ENCODE measurements around the gene ST3GAL3. TPM values are rescaled to one million over a fixed set of nuclear protein-coding genes. Genes with fewer than 3 reads are reported as not detected.

Gene ST3GAL3
- total and polyA plus RNA-seq, 2 experiments from 2014 or later, result 4.5 to 7.0 TPM

DNA sequence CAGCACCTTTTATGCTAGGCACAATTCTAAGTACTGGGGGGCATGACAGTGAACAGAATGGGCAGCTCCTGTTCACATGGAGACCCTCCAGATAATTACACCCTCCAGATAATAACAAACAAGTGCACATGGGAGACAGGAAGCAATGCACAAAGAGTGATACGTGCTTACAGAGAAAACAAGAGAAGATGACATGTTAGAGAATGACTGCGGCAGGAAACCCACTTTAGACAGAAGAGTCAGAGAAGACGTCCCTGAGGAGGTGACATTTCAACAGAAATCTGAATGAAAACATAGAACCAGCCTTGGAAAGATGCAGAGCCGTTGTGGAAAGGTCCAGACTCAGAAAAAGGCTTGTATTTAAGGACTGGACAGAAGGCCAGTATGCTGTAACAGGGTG lies 171.5 kb downstream of the ST3GAL3 start (continued):
- TF ChIP-seq, protein P1, sequence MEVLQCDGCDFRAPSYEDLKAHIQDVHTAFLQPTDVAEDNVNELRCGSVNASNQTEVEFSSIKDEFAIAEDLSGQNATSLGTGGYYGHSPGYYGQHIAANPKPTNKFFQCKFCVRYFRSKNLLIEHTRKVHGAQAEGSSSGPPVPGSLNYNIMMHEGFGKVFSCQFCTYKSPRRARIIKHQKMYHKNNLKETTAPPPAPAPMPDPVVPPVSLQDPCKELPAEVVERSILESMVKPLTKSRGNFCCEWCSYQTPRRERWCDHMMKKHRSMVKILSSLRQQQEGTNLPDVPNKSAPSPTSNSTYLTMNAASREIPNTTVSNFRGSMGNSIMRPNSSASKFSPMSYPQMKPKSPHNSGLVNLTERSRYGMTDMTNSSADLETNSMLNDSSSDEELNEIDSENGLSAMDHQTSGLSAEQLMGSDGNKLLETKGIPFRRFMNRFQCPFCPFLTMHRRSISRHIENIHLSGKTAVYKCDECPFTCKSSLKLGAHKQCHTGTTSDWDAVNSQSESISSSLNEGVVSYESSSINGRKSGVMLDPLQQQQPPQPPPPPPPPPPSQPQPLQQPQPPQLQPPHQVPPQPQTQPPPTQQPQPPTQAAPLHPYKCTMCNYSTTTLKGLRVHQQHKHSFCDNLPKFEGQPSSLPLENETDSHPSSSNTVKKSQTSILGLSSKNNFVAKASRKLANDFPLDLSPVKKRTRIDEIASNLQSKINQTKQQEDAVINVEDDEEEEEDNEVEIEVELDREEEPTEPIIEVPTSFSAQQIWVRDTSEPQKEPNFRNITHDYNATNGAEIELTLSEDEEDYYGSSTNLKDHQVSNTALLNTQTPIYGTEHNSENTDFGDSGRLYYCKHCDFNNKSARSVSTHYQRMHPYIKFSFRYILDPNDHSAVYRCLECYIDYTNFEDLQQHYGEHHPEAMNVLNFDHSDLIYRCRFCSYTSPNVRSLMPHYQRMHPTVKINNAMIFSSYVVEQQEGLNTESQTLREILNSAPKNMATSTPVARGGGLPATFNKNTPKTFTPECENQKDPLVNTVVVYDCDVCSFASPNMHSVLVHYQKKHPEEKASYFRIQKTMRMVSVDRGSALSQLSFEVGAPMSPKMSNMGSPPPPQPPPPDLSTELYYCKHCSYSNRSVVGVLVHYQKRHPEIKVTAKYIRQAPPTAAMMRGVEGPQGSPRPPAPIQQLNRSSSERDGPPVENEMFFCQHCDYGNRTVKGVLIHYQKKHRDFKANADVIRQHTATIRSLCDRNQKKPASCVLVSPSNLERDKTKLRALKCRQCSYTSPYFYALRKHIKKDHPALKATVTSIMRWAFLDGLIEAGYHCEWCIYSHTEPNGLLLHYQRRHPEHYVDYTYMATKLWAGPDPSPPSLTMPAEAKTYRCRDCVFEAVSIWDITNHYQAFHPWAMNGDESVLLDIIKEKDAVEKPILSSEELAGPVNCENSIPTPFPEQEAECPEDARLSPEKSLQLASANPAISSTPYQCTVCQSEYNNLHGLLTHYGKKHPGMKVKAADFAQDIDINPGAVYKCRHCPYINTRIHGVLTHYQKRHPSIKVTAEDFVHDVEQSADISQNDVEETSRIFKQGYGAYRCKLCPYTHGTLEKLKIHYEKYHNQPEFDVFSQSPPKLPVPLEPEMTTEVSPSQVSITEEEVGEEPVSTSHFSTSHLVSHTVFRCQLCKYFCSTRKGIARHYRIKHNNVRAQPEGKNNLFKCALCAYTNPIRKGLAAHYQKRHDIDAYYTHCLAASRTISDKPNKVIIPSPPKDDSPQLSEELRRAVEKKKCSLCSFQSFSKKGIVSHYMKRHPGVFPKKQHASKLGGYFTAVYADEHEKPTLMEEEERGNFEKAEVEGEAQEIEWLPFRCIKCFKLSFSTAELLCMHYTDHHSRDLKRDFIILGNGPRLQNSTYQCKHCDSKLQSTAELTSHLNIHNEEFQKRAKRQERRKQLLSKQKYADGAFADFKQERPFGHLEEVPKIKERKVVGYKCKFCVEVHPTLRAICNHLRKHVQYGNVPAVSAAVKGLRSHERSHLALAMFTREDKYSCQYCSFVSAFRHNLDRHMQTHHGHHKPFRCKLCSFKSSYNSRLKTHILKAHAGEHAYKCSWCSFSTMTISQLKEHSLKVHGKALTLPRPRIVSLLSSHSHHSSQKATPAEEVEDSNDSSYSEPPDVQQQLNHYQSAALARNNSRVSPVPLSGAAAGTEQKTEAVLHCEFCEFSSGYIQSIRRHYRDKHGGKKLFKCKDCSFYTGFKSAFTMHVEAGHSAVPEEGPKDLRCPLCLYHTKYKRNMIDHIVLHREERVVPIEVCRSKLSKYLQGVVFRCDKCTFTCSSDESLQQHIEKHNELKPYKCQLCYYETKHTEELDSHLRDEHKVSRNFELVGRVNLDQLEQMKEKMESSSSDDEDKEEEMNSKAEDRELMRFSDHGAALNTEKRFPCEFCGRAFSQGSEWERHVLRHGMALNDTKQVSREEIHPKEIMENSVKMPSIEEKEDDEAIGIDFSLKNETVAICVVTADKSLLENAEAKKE (CRISPR knock-in tag; IDR thresholded peaks at IDR 0.05), result no peak
- TF ChIP-seq EZH2 (IDR thresholded peaks at IDR 0.05; ENCODE audit: low read depth, unreplicated experiment) (no peak), NANOG (IDR thresholded peaks at IDR 0.05; ENCODE audit: borderline replicate concordance) (no peak)

DNA sequence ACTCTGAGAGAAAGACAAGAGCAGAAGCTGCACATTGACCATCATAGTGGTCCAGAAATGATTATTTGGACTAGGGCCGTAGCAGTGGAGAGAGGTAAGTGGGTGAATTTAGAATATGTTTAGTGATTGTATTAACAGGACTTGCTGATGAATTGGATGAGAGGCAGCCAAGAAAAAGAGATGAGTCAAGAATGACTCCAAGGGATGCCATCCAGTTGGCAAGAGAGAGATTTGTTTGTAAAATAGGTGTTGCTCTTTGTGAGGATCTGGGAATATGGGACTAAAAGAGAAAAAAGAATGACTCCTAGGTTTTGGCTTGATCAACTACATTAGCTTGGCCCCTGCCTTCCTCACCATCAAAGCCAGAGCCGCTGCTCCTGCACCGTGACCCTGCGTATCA lies 172.1 kb downstream of the ST3GAL3 start:
- Histone ChIP-seq H2AFZ (no peak overlapping the region), H4K20me1 (replicated peaks; ENCODE audit: insufficient read depth) (no peaks in the 10 kb centered on the region), H3K4me3 (no peak overlapping the region), H3K27me3 (ENCODE audit: insufficient read depth) (no peaks in the 10 kb centered on the region), H3K27ac (ENCODE audit: low read depth) (no peak overlapping the region), H3K4me1 (ENCODE audit: insufficient read depth) (peaks cover 6% of the 10 kb centered on the region; the same call in 1 of the 2 replicates), H3K4me2 (no peak overlapping the region), H3K36me3 (ENCODE audit: insufficient read depth) (no peaks in the 10 kb centered on the region), H3K9me2 (ENCODE audit: insufficient read depth) (no peaks in the 10 kb centered on the region), H3K79me2 (replicated peaks; ENCODE audit: insufficient read depth) (no peaks in the 10 kb centered on the region), H3F3A (replicated peaks; ENCODE audit: low read depth) (no peaks in the 10 kb centered on the region)
- peaks cover 12% of the 10 kb centered on the region for H3K4me1 Mint-ChIP-seq
- H3K27ac Mint-ChIP-seq, result no peak overlapping the region
- ATAC-seq (no peak), DNase-seq (ENCODE audit: low spot score) (no peak)
- no peaks in the 10 kb centered on the region for H3K27me3 Mint-ChIP-seq (ENCODE audit: insufficient read depth, low read depth, poor library complexity)
- no peaks in the 10 kb centered on the region; the same call in 2 of the 3 replicates for H3K9me3 Mint-ChIP-seq
- TF ChIP-seq, protein P2, sequence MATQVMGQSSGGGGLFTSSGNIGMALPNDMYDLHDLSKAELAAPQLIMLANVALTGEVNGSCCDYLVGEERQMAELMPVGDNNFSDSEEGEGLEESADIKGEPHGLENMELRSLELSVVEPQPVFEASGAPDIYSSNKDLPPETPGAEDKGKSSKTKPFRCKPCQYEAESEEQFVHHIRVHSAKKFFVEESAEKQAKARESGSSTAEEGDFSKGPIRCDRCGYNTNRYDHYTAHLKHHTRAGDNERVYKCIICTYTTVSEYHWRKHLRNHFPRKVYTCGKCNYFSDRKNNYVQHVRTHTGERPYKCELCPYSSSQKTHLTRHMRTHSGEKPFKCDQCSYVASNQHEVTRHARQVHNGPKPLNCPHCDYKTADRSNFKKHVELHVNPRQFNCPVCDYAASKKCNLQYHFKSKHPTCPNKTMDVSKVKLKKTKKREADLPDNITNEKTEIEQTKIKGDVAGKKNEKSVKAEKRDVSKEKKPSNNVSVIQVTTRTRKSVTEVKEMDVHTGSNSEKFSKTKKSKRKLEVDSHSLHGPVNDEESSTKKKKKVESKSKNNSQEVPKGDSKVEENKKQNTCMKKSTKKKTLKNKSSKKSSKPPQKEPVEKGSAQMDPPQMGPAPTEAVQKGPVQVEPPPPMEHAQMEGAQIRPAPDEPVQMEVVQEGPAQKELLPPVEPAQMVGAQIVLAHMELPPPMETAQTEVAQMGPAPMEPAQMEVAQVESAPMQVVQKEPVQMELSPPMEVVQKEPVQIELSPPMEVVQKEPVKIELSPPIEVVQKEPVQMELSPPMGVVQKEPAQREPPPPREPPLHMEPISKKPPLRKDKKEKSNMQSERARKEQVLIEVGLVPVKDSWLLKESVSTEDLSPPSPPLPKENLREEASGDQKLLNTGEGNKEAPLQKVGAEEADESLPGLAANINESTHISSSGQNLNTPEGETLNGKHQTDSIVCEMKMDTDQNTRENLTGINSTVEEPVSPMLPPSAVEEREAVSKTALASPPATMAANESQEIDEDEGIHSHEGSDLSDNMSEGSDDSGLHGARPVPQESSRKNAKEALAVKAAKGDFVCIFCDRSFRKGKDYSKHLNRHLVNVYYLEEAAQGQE (IDR thresholded peaks at IDR 0.05; ENCODE audit: unreplicated experiment), result no peak
- no peak for TF ChIP-seq STAT1 (IDR thresholded peaks at IDR 0.05; ENCODE audit: unreplicated experiment)
- no peaks in the 10 kb centered on the region for H3K36me3 Mint-ChIP-seq (ENCODE audit: low read depth)
- H3K4me3 Mint-ChIP-seq, result no peak overlapping the region

All from GM23338 (cell line).